Uterus (tissue), 2 donors: ENCODE measurements around the gene MINAR1.

ENCODE experiments used
- CTCF ChIP-seq, 4 experiments: fragments of 200-600 bp in 2 of 4; fragments of 450-650 bp in 2 of 4; sonication (generic) in 2 of 4; IDR thresholded peaks; one replicate each; pipeline ENCODE4 v1.5.1; 2016 to 2019; ENCODE audit warnings: antibody characterized with exemption in 4 of 4, mild to moderate bottlenecking in 2 of 4, moderate library complexity in 1 of 4
- POLR2A ChIP-seq, 2 donors: fragments of 450-650 bp; IDR thresholded peaks; one replicate each; pipeline ENCODE4 v1.6.1; 2016; ENCODE audit warnings: antibody characterized with exemption in 2 of 2, mild to moderate bottlenecking in 1 of 2, moderate library complexity in 1 of 2

GRCh38 chr15:79436037-79436780, 4.1 kb downstream of the MINAR1 start:
- TF ChIP-seq CTCF (IDR thresholded peaks at IDR 0.05): no peak
- TF ChIP-seq POLR2A (IDR thresholded peaks at IDR 0.05): no peak
